T-helper 2 cell treated with Interferon-gamma antibody and Interleukin-4, amounts not matched to agents 100 ng/mL and 5 ng/mL, for 36 hours (primary cell): Measurements from ENCODE around the gene TLX3. TPM values are rescaled to one million over a fixed set of nuclear protein-coding genes. Genes with fewer than 3 reads are reported as not detected.
"Not testable (repeated sequence)": the region's sequence is repeated elsewhere in the genome, so short reads cannot be mapped to it uniquely, and the experiment has no call there.

Source experiments
- intact Hi-C: fragments of 100-400 bp; cut with micrococcal nuclease; formaldehyde crosslinking; loops from one replicate; pipeline ENCODE4 v1.15.1; 2023
- total RNA-seq: library from RNA; stranded (reverse); gene quantifications from 2 replicates; pipeline ENCODE4 v1.2.3, GENCODE V29; 2022

The TLX3 gene
- total RNA-seq = not detected in 2 replicates

DNA sequence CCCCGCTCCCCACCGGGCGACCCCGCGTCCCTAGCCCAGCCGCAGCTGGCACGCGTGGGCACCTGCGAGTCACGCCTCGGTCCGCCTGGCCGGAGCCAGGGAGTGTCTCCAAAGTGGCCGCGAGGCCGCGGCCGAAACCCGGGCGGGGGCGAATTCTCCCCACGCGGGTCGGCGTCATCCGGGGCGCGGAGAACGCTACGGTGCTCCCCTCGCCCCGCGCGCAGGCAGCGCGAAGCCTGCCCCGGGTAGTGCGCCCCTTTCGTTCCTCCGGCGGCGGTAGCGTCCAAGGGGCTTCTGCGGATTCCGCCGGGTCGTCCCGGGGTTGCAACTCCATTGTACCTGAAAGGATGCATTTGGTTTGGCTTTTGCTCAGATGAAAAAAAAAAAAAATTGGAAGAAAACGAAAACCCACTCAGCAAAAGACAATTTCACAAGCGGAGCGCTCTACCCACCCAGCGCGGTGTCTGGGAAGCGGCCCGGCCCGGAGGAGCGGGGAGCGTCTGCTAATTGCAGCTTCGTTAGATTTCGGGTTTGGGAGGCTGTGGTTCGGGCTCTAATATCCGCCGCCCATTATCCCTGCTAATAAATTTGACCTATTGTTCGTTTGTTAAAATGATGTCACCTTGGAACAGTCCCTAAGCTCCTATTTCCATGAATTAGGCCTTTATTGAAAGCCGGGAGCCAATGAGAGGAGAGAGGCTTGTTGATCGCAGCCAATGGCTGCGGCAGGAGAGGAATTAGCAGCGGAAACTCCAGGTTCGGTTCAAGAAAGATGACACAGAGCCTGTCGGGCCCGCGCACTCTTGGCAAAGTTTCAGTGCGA, at the start of gene TLX3:
Gene TLX3, plus strand, starts transcription at position 796 of the 823 bp plus-strand sequence. CDS start 118 bp downstream, outside the sequence.
- intact Hi-C loops = no loop called here

DNA sequence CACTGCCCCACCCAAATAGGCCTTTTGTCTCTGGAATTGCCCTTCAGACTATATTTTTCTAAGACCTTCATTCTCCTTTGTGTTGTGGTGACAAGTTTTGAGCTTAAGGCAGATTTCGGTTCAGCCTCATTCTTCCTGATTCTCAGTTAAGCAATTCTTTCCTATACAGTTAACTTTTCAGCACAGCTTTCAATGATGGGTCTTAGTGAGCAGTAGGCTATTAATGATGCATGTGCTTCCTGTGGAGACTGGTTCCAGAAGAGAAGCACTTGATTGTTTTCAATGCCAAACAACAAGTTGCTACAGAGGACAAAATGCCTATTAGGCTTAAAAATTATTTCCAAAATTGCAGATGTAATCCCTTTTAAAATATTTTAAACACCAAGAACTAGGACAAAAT, 47.7 kb upstream of the TLX3 start:
- intact Hi-C loops = no loop called here

DNA sequence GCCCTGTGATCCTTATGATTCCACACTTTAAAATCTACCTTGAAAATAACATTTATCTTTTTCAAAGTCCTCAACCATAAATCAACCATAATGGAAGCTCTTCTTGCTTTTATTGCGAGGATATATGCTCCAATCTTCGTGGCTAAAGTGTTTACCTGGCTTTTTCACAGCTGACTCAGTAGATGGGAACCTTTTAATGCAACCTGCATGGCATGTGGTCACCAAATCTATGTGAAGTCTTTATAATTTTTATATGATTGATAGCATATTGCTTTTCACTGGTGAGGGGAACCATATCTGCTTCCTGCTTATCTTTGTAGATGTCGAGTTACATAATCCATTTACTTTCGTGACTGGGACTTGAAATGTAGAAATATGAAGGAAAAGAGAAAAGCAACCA, 47.1 kb upstream of the TLX3 start:
- intact Hi-C loops = no loop called here

DNA sequence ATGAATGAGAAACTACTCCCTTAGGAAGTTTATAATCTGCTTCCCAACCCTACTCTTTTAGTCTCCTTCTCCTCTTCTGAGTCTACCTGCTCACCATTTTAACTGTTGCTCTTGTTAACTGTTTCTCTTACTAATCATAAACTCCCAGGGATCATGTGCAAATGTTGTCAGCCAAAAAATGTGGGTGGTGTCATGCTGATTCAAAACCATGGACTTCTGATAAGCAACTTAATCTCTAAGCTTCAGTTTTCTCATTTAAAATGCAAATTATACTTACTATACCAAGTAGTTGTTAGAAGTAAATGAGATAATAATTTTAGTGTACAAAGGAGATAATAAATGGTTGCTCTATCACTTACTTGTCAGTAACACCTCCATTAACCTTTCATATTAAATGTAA, 45.9 kb upstream of the TLX3 start:
- intact Hi-C loops = no loop called here

DNA sequence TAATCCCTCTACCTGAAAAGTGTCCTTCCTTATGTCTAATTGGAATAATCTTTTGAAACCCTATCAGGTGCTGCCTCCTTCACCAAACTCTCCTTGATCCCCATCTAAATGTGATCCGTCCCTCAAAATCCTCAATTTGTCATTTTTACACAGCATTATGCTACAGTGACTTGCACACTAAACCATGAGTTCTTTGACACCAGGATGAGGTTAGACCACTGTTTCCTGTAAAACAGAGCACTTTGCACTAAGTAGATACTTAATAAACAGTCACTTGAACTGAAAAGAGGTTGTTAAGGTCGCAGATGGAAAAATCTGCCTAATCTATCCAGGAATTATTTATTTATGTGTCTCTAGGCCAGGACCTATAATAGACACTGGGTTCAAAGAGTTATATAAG, 44.2 kb upstream of the TLX3 start:
- intact Hi-C loops = no loop called here

DNA sequence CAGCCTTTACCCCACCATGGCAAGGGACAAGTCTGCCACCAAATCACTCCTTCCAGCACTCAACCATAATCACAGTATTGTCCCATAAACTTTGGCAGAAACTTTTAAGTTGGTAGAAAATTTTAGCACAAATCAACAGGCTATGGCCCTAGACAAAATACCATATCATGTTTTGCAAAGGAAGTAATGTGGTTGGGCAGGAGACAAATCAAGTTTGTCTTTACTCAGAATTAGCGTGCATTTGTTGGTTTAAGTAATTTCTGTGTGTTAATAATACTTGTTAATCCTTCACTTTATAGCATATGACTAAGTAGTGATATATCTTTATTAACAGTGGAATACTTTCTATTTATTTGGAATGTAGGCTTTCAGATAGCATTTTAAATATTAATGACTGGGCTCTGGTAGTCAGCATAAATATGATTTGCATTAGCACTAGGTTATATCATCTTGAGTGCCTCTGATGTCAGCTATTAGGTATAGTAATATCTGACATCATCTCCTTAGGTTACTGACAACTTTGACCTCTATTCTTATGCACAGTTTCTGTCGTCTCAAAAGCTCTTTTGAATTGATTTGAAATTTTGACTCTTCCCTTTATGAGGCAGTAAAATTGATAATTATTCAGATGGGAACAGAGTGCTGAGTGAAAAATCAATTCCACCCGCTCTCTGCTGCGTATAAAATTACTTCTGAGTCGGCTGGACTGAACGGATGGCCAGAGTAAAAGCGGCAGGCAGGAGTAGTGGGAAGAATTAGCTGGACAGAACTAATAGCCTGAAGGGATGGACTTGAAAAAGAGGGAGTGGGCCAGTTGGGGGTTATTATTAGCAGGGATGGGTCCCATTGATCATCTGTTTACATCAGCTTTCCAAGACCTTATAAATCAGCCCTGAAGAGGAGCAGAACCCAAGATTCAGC, 40.1 kb upstream of the TLX3 start:
- intact Hi-C loops = no loop called here

DNA sequence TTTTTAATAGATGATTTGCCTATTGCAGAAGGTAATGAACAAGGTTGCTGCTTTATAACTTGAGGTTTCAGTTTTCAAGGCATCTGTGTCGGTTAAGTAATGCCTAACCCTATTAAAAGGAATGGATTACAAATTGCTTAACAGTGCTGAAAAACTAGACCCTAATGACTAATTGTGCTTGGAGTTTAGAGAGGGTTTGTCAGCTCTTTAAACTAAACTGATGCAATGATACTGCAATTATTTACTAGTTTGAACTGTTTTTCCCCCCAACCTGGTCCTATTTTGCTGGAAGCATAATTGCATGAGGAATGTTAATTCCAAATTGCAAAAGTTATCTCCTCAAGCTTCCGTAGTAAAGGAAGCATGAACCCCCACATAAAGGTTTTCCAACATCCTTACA, 39.3 kb upstream of the TLX3 start:
- intact Hi-C loops = no loop called here

DNA sequence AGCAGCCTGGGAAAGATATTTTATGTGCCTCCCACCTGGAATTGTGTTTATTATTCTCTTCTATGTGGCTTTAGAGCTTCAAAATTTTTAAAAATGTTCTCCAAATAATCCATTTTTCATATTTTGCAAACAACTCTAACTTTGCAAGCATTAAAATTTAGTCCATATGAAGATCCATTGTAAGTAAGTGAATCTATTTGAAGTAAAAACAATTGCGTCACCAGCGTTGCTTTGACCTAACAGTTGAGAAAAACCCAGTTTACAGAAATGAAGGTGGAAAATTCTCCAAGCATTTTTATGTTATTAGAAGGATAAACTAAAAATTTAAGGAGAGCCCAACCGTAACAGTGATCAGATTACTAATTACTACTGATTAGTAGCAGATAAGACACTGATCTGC, 38.9 kb upstream of the TLX3 start:
- intact Hi-C loops = no loop called here

DNA sequence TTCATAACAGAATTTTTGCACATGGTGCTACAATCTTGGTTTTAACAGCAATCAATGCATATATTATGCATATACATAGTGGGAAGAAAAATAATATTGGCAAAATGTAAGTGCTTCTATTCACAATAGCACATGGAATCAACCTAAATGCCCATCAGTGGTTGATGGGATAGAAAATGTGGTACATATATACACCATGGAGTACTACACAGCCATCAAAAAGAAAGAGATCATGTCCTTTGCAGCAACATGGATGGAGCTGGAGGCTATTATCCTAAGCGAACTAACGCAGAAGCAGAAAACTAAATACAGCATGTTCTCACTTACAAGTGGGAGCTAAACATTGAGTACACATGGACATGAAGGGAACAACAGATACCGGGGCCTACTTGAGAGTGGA, 37.2 kb upstream of the TLX3 start:
- intact Hi-C loops = no loop called here

DNA sequence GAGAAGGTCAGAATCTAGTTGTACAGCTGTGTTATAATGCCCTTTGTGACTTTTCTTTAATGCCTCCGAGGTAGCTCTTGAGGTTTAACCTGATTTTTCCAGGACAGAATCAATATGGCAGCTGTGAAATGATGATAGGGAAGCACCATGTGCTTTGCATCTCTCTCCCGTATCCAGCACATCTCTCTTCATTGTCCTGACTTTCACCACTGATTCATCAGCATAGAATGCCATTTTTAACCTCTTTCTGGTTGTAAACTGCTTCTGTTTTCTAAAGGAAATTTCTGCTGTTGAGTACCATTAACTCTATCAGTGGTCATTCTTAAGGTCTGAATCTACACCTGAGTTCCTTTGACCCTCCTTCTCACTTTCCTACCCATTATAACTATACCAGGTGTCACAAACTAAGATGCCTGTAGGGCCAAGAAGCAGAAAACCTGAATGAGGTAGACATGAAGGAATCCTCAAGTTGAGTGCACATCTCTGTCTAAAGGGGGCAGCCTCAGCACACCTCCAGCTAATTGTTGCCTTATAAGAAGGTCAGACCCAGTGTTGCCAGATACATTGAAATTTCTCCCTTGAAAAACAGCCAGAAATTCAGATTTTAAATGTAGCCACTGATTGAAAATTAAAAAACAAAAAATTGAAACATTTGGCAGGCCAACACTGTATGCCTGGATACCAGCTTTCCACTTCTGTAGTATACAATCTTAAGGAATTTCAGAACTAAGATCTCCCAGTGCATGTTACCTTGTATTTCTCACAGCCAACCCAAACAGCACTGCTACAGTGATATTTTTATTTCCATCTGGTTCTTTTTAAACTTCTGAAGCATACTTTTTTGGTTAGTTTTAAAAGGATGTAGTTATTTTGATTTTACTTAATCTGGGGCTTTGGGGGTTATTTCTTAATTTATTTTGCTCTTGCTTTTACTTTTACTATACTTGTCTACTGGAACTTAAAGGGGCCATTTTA, 35.8 kb upstream of the TLX3 start:
- intact Hi-C loops = no loop called here

DNA sequence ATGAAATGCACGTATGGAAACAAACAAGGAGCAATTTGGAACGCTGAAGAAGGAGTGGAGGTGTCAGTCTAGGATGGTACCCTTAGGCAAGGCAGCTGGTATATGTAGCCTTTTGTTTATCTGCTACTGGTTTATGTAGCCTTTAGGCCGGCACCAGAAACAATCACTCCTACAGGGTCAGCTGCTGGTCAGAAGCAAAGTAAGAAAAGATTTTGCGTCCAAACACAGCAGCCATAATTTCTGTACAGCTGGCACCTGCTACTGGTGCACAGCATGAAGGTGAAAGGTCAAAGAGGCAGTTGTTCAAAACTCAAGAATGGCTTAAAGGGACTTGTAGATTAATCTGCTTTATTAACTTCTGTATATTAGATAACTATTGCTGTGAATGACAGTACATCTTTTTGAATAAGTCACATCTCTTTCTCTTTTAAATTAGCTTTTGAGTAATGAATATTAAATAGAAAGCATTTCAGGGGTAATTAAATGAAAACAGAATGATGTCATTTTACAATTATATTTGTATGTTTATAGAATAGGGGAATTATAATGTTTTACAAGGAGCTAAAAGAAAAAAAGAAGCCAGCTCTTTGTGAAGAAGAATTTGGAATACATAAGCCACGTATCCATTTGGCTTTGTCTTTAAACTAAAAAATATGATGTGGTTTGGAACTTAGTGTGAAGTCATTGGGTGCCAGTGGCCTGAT, 33.1 kb upstream of the TLX3 start:
- intact Hi-C loops = no loop called here

DNA sequence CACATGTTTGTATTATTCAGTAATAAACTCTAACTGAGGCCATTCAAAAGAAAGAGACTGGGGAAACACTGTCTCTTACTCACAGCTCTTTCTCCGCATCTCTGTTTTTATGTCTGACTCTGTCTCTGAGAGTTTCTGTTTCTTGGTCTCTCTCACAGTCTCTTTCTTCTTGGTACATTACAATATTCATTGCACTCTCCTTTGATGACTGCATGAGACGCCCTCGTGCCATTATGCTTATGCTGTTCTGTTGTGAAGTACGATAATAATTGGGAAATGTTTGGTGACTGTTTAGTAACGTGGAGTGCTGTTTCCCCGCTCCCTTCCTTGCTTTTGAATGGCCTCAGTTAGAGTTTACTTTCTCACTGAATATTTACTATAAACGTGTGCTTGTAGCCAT, 25.3 kb upstream of the TLX3 start:
- intact Hi-C loops = no loop called here

DNA sequence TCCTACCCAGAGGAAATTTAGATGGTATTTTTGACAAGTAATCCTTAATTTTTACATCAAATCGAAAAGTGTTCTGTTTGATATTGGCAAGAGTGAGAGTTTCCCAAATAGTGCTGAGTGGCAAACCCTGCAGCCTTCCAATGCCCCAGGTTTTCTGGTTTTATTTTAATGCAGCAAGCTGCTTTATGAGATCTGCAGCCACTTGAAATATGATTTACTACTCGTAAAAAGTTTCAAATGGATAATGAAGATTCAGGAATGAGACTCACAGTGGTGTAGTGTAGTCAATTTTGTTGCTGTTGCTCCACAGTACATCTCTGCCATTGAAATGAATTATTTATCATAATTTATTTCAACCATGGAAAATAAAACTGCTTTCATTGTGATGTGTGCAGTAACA, 23.6 kb upstream of the TLX3 start:
- intact Hi-C loops = no loop called here

DNA sequence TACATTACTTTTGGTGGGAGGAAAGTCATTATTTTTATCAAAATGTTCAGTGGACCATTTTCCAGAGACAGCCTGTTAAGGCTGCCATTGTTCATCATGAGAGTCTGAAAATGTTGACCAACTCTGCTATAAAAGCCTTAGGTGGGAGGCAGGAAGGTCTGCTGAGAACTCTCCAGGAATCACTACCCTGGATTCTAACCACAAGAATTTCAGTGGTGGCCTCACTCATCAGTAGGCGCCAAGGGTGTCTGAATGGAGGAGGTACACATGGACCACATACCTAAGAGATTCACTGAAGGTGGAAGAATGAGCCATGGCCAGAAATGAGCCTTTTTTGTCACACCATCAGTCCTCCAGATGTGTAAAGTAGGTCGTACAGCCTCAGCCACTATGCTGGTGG, 21.0 kb upstream of the TLX3 start:
- intact Hi-C loops = no loop called here

DNA sequence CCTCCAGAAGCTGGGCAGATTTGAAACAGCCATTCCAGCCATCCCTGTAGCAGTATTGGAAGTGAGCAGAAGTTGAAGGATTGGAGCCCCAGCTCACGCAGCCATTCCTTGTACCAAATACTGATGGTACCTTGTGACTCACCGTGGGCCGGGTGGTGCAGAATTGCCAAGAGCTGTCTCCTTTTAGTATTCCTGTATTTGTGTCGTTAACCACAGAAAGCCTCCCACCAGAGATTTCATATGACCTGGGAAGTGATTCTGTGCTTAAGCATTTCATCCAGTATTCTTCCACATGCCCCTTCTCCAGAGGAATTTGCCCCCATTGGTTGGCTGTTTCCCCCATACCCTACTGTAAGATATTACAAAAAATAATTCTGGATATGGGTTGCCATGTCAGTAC, 17.7 kb upstream of the TLX3 start:
- intact Hi-C loops = no loop called here

DNA sequence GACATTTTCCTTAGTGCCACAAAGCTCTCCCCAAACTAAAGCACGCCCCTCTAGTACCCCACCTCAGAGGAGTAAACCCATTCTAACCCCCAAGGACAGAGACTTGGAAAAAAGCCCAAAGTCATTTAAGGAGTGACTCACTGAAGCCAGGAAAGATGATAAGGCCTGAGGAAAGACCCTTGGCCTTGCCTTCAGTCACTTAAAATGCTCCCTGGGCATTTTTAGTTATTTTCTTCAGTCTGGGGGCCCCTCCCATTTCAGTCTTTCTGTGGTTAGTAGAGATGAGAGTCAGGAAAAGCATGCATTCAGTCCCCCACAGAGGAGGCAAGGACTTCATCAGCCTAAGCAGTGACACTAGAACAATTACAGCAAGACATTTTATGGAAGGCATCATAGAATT, 13.7 kb upstream of the TLX3 start:
- intact Hi-C loops = no loop called here

DNA sequence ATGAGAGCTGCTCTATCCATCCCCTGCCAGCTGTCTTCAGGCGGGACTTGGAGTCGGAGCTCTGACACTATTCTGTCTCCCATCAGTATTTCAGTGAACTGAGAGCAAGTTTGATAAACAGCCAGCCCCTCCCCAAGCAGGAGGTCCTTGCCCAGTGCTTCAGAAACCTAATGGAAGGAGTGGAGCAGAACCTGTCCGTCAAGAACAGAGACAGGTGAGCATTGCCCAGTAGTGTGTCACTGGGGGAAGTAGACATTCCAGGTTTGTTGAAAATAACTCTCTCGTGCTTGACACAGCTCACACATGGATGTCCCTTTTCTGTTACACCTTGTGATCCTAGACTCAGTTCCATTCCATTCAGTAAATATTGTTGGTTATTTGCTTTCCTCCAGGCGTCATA, 13.2 kb upstream of the TLX3 start:
- intact Hi-C loops = no loop called here

DNA sequence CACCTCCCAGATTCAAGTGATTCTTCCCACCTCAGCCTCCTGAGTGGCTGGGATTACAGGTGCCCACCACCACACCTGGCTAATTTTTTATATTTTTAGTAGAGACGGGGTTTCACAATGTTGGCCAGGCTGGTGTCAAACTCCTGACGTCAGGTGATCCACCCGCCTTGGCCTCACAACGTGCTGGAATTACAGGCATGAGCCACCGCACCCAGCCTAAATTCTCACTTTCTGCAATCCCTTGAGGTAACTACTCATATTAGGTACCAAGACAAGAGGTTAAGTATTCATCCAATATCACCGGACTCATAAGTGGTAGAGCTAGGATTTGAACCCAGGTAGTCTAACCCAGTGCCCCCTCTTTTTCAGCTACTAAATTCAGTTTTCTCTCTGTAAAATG, 11.1 kb upstream of the TLX3 start:
- intact Hi-C loops = not testable (repeated sequence)

DNA sequence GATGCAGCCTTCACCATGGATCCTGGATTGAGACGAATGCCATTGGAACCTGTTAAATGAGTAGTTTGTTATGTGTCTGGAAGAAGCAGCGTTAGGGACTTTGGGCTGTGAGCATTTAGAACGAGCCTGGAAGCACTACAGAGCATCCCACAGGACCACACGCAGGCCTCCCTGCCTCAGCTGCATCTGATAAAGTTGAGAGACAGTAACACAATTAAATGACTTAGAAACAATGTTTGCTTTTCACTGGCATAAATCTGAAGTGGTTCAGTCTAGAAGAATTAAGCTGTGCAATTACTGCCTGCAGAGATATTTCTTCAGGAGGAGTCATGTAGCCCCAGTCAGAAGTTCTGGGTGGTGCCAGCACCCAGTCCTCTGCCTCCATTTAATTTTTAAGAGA, 9.8 kb upstream of the TLX3 start:
- intact Hi-C loops = no loop called here

DNA sequence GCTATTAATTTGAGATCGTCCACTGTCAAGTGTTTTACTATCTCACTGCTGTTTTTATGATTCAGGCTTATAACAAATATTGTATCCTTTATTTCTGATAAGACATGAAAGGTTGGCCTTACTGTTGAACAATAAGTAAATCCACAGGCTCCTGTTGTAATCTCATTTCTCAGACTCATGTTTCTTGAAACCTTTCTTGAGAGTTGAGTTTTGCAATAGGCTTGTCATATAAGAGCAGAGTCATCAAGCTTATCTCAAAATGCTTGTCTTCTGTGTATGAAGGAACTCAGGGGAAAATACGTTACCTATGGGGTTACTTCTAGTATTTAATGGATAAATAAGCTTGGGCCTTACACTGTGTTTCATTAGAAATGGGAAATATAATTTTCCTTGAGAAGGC, 9.2 kb upstream of the TLX3 start:
- intact Hi-C loops = no loop called here

DNA sequence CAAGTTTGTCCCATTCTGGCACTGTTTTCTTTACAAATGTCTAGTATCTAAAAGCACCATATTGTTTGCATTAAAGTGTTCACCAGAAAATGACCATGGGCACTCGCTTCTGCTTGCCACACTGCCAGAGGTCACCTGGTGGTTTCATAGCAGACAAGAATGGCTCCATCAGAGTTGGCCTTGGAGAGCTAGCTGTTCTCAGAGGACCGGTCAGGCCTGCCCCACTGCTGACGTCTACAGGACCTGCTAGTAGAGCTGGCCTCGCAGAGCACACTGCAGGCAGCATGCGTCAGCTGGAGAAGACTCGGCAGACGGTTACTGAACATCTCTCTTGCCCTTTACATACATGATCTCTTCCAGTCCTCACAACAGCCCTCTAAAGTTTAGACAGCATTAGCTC, 8.7 kb upstream of the TLX3 start:
- intact Hi-C loops = no loop called here
